K562 (cell line): Measurements from ENCODE around the gene GART. TPM values are rescaled to one million over a fixed set of nuclear protein-coding genes. Genes with fewer than 3 reads are reported as not detected.

Experiments used
- GATA2 ChIP-seq: sonication (generic); formaldehyde crosslinking; IDR thresholded peaks from 2 replicates; pipeline ENCODE4 v1.4.0; 2020; ENCODE audit warnings: mild to moderate bottlenecking, missing genetic modification reagents
- GATAD2A ChIP-seq: fragments of 450-650 bp; IDR thresholded peaks from 2 replicates; pipeline ENCODE4 v1.6.1; 2017
- NONO ChIP-seq, 2 experiments: fragments of 200-400 bp in 1 of 2; fragments of 450-650 bp in 1 of 2; formaldehyde crosslinking in 1 of 2; IDR thresholded peaks; 2 replicates each; pipeline ENCODE4 v1.6.1; 2017; ENCODE audit warnings: low read depth in 2 of 2, mild to moderate bottlenecking in 2 of 2, moderate library complexity in 2 of 2, low read length in 1 of 2
- PURB ChIP-seq: sonication (generic); formaldehyde crosslinking; IDR thresholded peaks from 2 replicates; pipeline ENCODE4 v1.9.0; 2021; ENCODE audit warnings: low read depth, mild to moderate bottlenecking, missing genetic modification reagents
- SIX5 ChIP-seq, 2 experiments: IDR thresholded peaks; 2 replicates each; pipeline ENCODE4 v1.6.1; 2011; ENCODE audit warnings: low read length in 2 of 2, borderline replicate concordance in 1 of 2, low read depth in 1 of 2, mild to moderate bottlenecking in 1 of 2, moderate library complexity in 1 of 2; ENCODE audit not compliant: insufficient read depth in 1 of 2
- SOX6 ChIP-seq: fragments of 450-650 bp; IDR thresholded peaks from 2 replicates; pipeline ENCODE4 v1.6.1; 2014; ENCODE audit warnings: mild to moderate bottlenecking
- ZEB2 ChIP-seq: fragments of 450-650 bp; IDR thresholded peaks from 2 replicates; pipeline ENCODE4 v1.6.1; 2016
- ZNF140 ChIP-seq: fragments of 250-450 bp; sonication (Bioruptor Pico); IDR thresholded peaks from 2 replicates; pipeline ENCODE4 v1.8.0; 2021; ENCODE audit warnings: moderate library complexity, mild to moderate bottlenecking, inconsistent platforms
- ZNF778 ChIP-seq: fragments of 450-650 bp; formaldehyde crosslinking; IDR thresholded peaks from 2 replicates; pipeline ENCODE4 v1.4.0; 2020; ENCODE audit warnings: mild to moderate bottlenecking, moderate library complexity
- ZZZ3 ChIP-seq: fragments of 450-650 bp; IDR thresholded peaks from 2 replicates; pipeline ENCODE4 v1.6.1; 2016; ENCODE audit warnings: antibody characterized with exemption, mild to moderate bottlenecking, moderate library complexity
- polyA plus RNA-seq, 8 experiments: library from polyadenylated mRNA; depleted of rRNA in 4 of 8; stranded (reverse) in 5 of 8; unstranded in 3 of 8; fragments of >200 nt; fragmentation: Nextera tagmentation in 2 of 8; fragmentation: Illumina TruSeq in 1 of 8; extraction: Ambion mirVana in 2 of 8; extraction: Trizol in 1 of 8; gene quantifications; 2 replicates each; pipeline versions ENCODE4 v1.2.1 to v1.2.3, GENCODE V29; 2011 to 2014; ENCODE audit warnings: inconsistent platforms in 1 of 8, missing spikeins in 1 of 8
- total RNA-seq, 7 experiments: library from RNA; depleted of rRNA in 6 of 7; stranded (reverse); fragments of >200 nt in 6 of 7; fragmentation: Illumina TruSeq in 2 of 7; extraction: Trizol in 2 of 7; gene quantifications; 2 replicates each; pipeline versions ENCODE4 v1.2.1 to v1.2.3, GENCODE V29; 2011 to 2021; ENCODE audit warnings: low replicate concordance in 1 of 7
- TF ChIP-seq, protein P1 (sequence below), 2 experiments: fragments of 450-650 bp in 1 of 2; sonication (generic) in 1 of 2; formaldehyde crosslinking in 1 of 2; IDR thresholded peaks; 2 replicates each; pipeline versions ENCODE4 v1.7.1 to v1.9.0; 2016 to 2022; ENCODE audit warnings: inconsistent platforms in 1 of 2, mild to moderate bottlenecking in 1 of 2, missing genetic modification reagents in 1 of 2
- TF ChIP-seq, protein P2 (sequence below): fragments of 150-350 bp; IDR thresholded peaks from 2 replicates; pipeline ENCODE4 v1.6.1; 2014; ENCODE audit warnings: low read depth, mild to moderate bottlenecking, low read length, borderline replicate concordance
- TF ChIP-seq, protein P3 (sequence below): sonication (generic); formaldehyde crosslinking; IDR thresholded peaks from 2 replicates; pipeline ENCODE4 v1.9.0; 2022; ENCODE audit warnings: mild to moderate bottlenecking, missing genetic modification reagents

Gene GART
- total and polyA plus RNA-seq, 9 of the 15 experiments (the other 6 are each of a cell fraction or from before 2014, with no cell fraction given) = 141 to 429 (median 349) TPM

DNA sequence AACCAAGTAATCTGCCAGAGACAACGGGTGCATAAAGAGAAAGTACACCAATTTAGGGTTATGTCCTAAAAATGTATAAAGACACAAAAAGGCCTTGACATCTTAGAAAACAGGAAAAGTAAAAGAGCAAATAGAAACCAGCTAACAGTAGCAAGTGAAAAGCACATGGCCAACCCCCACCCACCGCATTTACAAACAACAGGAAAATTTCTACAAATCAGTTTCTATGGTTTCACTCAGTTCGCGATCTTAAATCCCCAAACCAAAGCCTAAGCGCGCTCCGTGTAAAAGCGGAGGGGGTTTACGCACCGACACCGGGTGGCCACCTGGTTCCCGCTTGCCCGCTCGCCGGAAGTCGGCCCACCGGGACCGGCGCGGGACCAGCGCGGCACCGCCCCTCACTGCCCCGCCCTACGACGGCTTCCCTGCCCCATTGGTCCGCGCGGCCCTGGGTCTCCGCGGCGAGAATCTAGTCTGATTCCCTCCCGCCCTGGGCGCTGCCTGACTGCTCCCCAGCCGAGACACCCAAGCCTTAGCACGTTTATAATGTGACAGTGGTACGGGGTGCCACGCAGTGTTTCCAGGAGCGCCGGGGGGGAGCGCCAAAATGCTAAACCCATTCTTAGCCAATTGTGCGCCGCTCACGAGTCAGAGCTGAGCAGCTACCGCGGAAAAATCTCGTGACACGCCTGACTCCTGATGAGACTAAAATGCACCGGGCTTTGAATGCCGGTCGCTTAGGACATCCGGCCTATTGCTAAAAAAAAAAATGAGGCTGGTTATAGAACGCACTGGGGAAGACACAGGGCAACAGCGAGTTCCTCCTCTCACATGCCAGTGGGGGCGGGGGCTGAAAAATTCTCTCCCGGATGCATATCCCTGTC, at the start of gene GART (continued):
- TF ChIP-seq, protein P1, sequence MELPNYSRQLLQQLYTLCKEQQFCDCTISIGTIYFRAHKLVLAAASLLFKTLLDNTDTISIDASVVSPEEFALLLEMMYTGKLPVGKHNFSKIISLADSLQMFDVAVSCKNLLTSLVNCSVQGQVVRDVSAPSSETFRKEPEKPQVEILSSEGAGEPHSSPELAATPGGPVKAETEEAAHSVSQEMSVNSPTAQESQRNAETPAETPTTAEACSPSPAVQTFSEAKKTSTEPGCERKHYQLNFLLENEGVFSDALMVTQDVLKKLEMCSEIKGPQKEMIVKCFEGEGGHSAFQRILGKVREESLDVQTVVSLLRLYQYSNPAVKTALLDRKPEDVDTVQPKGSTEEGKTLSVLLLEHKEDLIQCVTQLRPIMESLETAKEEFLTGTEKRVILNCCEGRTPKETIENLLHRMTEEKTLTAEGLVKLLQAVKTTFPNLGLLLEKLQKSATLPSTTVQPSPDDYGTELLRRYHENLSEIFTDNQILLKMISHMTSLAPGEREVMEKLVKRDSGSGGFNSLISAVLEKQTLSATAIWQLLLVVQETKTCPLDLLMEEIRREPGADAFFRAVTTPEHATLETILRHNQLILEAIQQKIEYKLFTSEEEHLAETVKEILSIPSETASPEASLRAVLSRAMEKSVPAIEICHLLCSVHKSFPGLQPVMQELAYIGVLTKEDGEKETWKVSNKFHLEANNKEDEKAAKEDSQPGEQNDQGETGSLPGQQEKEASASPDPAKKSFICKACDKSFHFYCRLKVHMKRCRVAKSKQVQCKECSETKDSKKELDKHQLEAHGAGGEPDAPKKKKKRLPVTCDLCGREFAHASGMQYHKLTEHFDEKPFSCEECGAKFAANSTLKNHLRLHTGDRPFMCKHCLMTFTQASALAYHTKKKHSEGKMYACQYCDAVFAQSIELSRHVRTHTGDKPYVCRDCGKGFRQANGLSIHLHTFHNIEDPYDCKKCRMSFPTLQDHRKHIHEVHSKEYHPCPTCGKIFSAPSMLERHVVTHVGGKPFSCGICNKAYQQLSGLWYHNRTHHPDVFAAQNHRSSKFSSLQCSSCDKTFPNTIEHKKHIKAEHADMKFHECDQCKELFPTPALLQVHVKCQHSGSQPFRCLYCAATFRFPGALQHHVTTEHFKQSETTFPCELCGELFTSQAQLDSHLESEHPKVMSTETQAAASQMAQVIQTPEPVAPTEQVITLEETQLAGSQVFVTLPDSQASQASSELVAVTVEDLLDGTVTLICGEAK (IDR thresholded peaks at IDR 0.05) = peak; percentile 85
- TF ChIP-seq, protein P1 (CRISPR knock-in tag; IDR thresholded peaks at IDR 0.05) = no peak
- no peak for TF ChIP-seq SIX5 (IDR thresholded peaks at IDR 0.05; ENCODE audit: borderline replicate concordance in 1 of 2, insufficient read depth in 1 of 2, low read depth in 1 of 2, low read length in 2 of 2)
- TF ChIP-seq, protein P2, sequence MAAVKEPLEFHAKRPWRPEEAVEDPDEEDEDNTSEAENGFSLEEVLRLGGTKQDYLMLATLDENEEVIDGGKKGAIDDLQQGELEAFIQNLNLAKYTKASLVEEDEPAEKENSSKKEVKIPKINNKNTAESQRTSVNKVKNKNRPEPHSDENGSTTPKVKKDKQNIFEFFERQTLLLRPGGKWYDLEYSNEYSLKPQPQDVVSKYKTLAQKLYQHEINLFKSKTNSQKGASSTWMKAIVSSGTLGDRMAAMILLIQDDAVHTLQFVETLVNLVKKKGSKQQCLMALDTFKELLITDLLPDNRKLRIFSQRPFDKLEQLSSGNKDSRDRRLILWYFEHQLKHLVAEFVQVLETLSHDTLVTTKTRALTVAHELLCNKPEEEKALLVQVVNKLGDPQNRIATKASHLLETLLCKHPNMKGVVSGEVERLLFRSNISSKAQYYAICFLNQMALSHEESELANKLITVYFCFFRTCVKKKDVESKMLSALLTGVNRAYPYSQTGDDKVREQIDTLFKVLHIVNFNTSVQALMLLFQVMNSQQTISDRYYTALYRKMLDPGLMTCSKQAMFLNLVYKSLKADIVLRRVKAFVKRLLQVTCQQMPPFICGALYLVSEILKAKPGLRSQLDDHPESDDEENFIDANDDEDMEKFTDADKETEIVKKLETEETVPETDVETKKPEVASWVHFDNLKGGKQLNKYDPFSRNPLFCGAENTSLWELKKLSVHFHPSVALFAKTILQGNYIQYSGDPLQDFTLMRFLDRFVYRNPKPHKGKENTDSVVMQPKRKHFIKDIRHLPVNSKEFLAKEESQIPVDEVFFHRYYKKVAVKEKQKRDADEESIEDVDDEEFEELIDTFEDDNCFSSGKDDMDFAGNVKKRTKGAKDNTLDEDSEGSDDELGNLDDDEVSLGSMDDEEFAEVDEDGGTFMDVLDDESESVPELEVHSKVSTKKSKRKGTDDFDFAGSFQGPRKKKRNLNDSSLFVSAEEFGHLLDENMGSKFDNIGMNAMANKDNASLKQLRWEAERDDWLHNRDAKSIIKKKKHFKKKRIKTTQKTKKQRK = no peak
- TF ChIP-seq ZNF778 (CRISPR knock-in tag) = no peak
- TF ChIP-seq, protein P3, sequence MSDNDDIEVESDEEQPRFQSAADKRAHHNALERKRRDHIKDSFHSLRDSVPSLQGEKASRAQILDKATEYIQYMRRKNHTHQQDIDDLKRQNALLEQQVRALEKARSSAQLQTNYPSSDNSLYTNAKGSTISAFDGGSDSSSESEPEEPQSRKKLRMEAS (CRISPR knock-in tag) = peak; percentile 89
- TF ChIP-seq ZNF140 (CRISPR knock-in tag) = no peak
- TF ChIP-seq NONO (IDR thresholded peaks at IDR 0.05; ENCODE audit: low read depth in 2 of 2, low read length in 1 of 2) = peak; percentile 59 to 65; a peak in 2 of 4 replicates
- peak; percentile 51 for TF ChIP-seq SOX6
- TF ChIP-seq ZZZ3 = 0 out of 2 replicates have a peak, but pooled peaks have one; percentile 16
- TF ChIP-seq GATAD2A = peak; percentile 72
- TF ChIP-seq ZEB2 = no peak
- no peak for TF ChIP-seq GATA2 (CRISPR knock-in tag)
- no peak for TF ChIP-seq PURB
